ENCODE data around the gene ADAD1.
"Not testable (repeated sequence)": the region's sequence is repeated elsewhere in the genome, so short reads cannot be mapped to it uniquely, and the experiment has no call there.

ADAD1 gene

GRCh38 chr4:122378711-122379110 is at the start of gene ADAD1:
ADAD1 (plus strand) TSS chr4:122379011; CDS start chr4:122380070, 1,059 bp downstream.
- no peak for DNase-seq (ENCODE audit: low spot score)

- DNase-seq (ENCODE audit: low spot score), result no peak
Measured at GRCh38 chr4:122329876-122330565, 48.8 kb upstream of the ADAD1 start.

GRCh38 chr4:122331195-122331594 is 47.6 kb upstream of the ADAD1 start:
- no peak for DNase-seq (ENCODE audit: low spot score)

GRCh38 chr4:122334828-122335227 is 44.0 kb upstream of the ADAD1 start:
- DNase-seq (ENCODE audit: low spot score), result no peak

- no peak for DNase-seq (ENCODE audit: low spot score)
Measured at GRCh38 chr4:122341886-122342285, 36.9 kb upstream of the ADAD1 start.

- DNase-seq (ENCODE audit: low spot score), result no peak
Measured at GRCh38 chr4:122346036-122346435, 32.8 kb upstream of the ADAD1 start.

- DNase-seq (ENCODE audit: low spot score), result no peak
Measured at GRCh38 chr4:122346503-122346902, 32.3 kb upstream of the ADAD1 start.

- no peak for DNase-seq (ENCODE audit: low spot score)
Measured at GRCh38 chr4:122356317-122356808, 22.4 kb upstream of the ADAD1 start.

- DNase-seq (ENCODE audit: low spot score), result no peak
Measured at GRCh38 chr4:122360754-122361153, 18.1 kb upstream of the ADAD1 start.

GRCh38 chr4:122364700-122365404 is 14.0 kb upstream of the ADAD1 start:
- peak; percentile 48 for DNase-seq (ENCODE audit: low spot score)

GRCh38 chr4:122368786-122369185 is 10.0 kb upstream of the ADAD1 start:
- not testable (repeated sequence) for DNase-seq (ENCODE audit: low spot score)

GRCh38 chr4:122377352-122377751 is 1.5 kb upstream of the ADAD1 start:
- no peak for DNase-seq (ENCODE audit: low spot score)

- no peak for DNase-seq (ENCODE audit: low spot score)
Measured at GRCh38 chr4:122379239-122379638, 428 bp downstream of the ADAD1 start.

- no peak for DNase-seq (ENCODE audit: low spot score)
Measured at GRCh38 chr4:122383341-122383740, 4.5 kb downstream of the ADAD1 start.

- no peak for DNase-seq (ENCODE audit: low spot score)
Measured at GRCh38 chr4:122384245-122384644, 5.4 kb downstream of the ADAD1 start.

GRCh38 chr4:122393276-122393675 is 14.5 kb downstream of the ADAD1 start:
- no peak for DNase-seq (ENCODE audit: low spot score)

GRCh38 chr4:122403861-122404260 is 25.1 kb downstream of the ADAD1 start:
- no peak for DNase-seq (ENCODE audit: low spot score)

GRCh38 chr4:122412547-122412946 is 33.7 kb downstream of the ADAD1 start:
- DNase-seq (ENCODE audit: low spot score), result no peak

GRCh38 chr4:122423246-122423645 is 44.4 kb downstream of the ADAD1 start:
- DNase-seq (ENCODE audit: low spot score), result no peak

- DNase-seq (ENCODE audit: low spot score), result no peak
Measured at GRCh38 chr4:122431351-122431750, 52.5 kb downstream of the ADAD1 start.

GRCh38 chr4:122434285-122434684 is 55.5 kb downstream of the ADAD1 start:
- DNase-seq (ENCODE audit: low spot score), result no peak

- no peak for DNase-seq (ENCODE audit: low spot score)
Measured at GRCh38 chr4:122450847-122451246, 72.0 kb downstream of the ADAD1 start.

- DNase-seq (ENCODE audit: low spot score), result no peak
Measured at GRCh38 chr4:122453384-122453995, 74.7 kb downstream of the ADAD1 start.

Measured in LoVo (cell line).